DMS 273 (cell line): Measurements from ENCODE around the gene GRAMD1C.
"Not testable (repeated sequence)": the region's sequence is repeated elsewhere in the genome, so short reads cannot be mapped to it uniquely, and the experiment has no call there.

Experiments
- DNase-seq: peaks from one replicate; lab custom pipeline; 2025; ENCODE audit not compliant: unreplicated experiment; lab: John Stamatoyannopoulos, UW

GRAMD1C gene

GRCh38 chr3:113838631-113839209, at the start of gene GRAMD1C:
TSS of gene GRAMD1C (plus strand) at chr3:113838788. CDS start at chr3:113838910, 122 bp downstream.
- DNase-seq, result peak; percentile 98

GRCh38 chr3:113791381-113791780, 47.2 kb upstream of the GRAMD1C start:
- DNase-seq, result no peak

- DNase-seq, result no peak
These were observed 44.1 kb upstream of the GRAMD1C start for GRCh38 chr3:113794526-113794925.

GRCh38 chr3:113795693-113796092, 42.9 kb upstream of the GRAMD1C start:
- no peak for DNase-seq

- no peak for DNase-seq
These were observed 35.7 kb upstream of the GRAMD1C start for GRCh38 chr3:113802795-113803455.

GRCh38 chr3:113804661-113805060, 33.9 kb upstream of the GRAMD1C start:
- DNase-seq, result no peak

- DNase-seq, result no peak
These were observed 33.3 kb upstream of the GRAMD1C start for GRCh38 chr3:113805249-113805648.

- no peak for DNase-seq
These were observed 25.7 kb upstream of the GRAMD1C start for GRCh38 chr3:113812854-113813253.

GRCh38 chr3:113819866-113820265, 18.7 kb upstream of the GRAMD1C start:
- DNase-seq, result no peak

- peak; percentile 46 for DNase-seq
These were observed 13.5 kb upstream of the GRAMD1C start for GRCh38 chr3:113825090-113825489.

GRCh38 chr3:113828600-113828999, 10.0 kb upstream of the GRAMD1C start:
- DNase-seq, result no peak

GRCh38 chr3:113829576-113830354, 8.8 kb upstream of the GRAMD1C start:
- no peak for DNase-seq

GRCh38 chr3:113831103-113831355, 7.6 kb upstream of the GRAMD1C start:
- no peak for DNase-seq

- DNase-seq, result no peak
These were observed 6.0 kb upstream of the GRAMD1C start for GRCh38 chr3:113832477-113833164.

GRCh38 chr3:113834983-113835382, 3.6 kb upstream of the GRAMD1C start:
- no peak for DNase-seq

- DNase-seq, result no peak
These were observed 963 bp downstream of the GRAMD1C start for GRCh38 chr3:113839551-113839950.

- peak; percentile 78 for DNase-seq
These were observed 6.1 kb downstream of the GRAMD1C start for GRCh38 chr3:113844622-113845222.

GRCh38 chr3:113847247-113847646, 8.7 kb downstream of the GRAMD1C start:
- no peak for DNase-seq

- no peak for DNase-seq
These were observed 9.3 kb downstream of the GRAMD1C start for GRCh38 chr3:113847664-113848461.

- not testable (repeated sequence) for DNase-seq
These were observed 10.5 kb downstream of the GRAMD1C start for GRCh38 chr3:113849071-113849470.

- DNase-seq, result not testable (repeated sequence)
These were observed 11.3 kb downstream of the GRAMD1C start for GRCh38 chr3:113849841-113850240.
